ENCODE measurements around the gene CYB5A. TPM values are rescaled to one million over a fixed set of nuclear protein-coding genes. Genes with fewer than 3 reads are reported as not detected.

Gene CYB5A
- total and polyA plus RNA-seq, 9 of the 15 experiments (the other 6 are each of a cell fraction or from before 2014, with no cell fraction given): 11.9 to 22.6 (median 14.1) TPM

DNA sequence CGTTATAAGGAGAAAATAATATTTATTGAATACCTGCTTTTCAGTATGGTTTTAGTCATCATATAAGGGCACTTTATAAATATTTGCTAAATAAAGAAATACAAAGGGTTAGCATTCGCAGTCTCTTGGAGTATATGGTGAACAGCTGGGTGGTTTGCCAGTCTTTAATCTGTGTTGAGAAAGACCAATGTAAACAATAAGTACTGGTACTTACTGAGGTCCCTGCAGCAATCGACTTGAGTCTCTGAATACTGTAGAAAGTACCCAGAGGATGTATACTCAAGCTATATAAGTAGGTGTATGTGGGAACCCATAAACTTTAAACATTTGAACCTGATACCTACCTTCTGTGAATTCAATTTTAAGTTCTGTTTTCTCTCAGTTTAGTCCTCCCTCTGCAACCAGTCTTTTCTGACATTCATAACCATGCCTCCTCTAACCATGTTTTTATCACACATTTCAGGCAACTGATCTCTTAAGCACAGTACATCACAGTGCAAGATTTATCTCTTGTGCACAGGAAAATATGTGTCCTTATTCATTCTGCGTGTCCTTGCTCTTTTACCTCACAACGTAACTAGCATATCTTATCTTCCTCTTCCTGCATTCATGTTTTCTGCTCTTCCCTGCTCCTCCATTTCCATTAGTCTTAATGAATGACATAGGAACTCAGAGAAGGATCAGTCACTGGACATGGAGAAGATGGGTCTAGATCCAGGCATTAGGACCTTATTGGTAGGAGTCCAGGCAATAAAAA lies 45.6 kb upstream of the CYB5A start (continued):
- TF ChIP-seq GTF2F1 (IDR thresholded peaks at IDR 0.05; ENCODE audit: low read depth, low read length): no peak
- TF ChIP-seq MCM3 (IDR thresholded peaks at IDR 0.05): no peak
- TF ChIP-seq TRIM24 (IDR thresholded peaks at IDR 0.05): peak in 1 of 2 experiments; percentile 43; a peak in 1 of 4 replicates
- TF ChIP-seq, protein P1, sequence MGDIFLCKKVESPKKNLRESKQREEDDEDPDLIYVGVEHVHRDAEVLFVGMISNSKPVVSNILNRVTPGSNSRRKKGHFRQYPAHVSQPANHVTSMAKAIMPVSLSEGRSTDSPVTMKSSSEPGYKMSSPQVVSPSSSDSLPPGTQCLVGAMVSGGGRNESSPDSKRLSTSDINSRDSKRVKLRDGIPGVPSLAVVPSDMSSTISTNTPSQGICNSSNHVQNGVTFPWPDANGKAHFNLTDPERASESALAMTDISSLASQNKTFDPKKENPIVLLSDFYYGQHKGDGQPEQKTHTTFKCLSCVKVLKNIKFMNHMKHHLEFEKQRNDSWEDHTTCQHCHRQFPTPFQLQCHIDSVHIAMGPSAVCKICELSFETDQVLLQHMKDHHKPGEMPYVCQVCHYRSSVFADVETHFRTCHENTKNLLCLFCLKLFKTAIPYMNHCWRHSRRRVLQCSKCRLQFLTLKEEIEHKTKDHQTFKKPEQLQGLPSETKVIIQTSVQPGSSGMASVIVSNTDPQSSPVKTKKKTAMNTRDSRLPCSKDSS (IDR thresholded peaks at IDR 0.05; ENCODE audit: low read depth, partially characterized antibody): no peak
- TF ChIP-seq, protein P2, sequence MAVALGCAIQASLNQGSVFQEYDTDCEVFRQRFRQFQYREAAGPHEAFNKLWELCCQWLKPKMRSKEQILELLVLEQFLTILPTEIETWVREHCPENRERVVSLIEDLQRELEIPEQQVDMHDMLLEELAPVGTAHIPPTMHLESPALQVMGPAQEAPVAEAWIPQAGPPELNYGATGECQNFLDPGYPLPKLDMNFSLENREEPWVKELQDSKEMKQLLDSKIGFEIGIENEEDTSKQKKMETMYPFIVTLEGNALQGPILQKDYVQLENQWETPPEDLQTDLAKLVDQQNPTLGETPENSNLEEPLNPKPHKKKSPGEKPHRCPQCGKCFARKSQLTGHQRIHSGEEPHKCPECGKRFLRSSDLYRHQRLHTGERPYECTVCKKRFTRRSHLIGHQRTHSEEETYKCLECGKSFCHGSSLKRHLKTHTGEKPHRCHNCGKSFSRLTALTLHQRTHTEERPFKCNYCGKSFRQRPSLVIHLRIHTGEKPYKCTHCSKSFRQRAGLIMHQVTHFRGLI (CRISPR knock-in tag; IDR thresholded peaks at IDR 0.05): no peak
- TF ChIP-seq, protein P3, sequence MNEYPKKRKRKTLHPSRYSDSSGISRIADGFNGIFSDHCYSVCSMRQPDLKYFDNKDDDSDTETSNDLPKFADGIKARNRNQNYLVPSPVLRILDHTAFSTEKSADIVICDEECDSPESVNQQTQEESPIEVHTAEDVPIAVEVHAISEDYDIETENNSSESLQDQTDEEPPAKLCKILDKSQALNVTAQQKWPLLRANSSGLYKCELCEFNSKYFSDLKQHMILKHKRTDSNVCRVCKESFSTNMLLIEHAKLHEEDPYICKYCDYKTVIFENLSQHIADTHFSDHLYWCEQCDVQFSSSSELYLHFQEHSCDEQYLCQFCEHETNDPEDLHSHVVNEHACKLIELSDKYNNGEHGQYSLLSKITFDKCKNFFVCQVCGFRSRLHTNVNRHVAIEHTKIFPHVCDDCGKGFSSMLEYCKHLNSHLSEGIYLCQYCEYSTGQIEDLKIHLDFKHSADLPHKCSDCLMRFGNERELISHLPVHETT (CRISPR knock-in tag; conservative IDR thresholded peaks at IDR 0.05 in 1 of 2, IDR thresholded peaks at IDR 0.05 in 1 of 2): no peak
- no peak for TF ChIP-seq SMAD2 (IDR thresholded peaks at IDR 0.05; ENCODE audit: low read depth, low read length)
- no peak for TF ChIP-seq NR1H2 (CRISPR knock-in tag; IDR thresholded peaks at IDR 0.05)
- no peak for TF ChIP-seq MED1 (CRISPR knock-in tag; IDR thresholded peaks at IDR 0.05; ENCODE audit: borderline replicate concordance)
- TF ChIP-seq, protein P4, sequence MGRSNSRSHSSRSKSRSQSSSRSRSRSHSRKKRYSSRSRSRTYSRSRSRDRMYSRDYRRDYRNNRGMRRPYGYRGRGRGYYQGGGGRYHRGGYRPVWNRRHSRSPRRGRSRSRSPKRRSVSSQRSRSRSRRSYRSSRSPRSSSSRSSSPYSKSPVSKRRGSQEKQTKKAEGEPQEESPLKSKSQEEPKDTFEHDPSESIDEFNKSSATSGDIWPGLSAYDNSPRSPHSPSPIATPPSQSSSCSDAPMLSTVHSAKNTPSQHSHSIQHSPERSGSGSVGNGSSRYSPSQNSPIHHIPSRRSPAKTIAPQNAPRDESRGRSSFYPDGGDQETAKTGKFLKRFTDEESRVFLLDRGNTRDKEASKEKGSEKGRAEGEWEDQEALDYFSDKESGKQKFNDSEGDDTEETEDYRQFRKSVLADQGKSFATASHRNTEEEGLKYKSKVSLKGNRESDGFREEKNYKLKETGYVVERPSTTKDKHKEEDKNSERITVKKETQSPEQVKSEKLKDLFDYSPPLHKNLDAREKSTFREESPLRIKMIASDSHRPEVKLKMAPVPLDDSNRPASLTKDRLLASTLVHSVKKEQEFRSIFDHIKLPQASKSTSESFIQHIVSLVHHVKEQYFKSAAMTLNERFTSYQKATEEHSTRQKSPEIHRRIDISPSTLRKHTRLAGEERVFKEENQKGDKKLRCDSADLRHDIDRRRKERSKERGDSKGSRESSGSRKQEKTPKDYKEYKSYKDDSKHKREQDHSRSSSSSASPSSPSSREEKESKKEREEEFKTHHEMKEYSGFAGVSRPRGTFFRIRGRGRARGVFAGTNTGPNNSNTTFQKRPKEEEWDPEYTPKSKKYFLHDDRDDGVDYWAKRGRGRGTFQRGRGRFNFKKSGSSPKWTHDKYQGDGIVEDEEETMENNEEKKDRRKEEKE (IDR thresholded peaks at IDR 0.05; ENCODE audit: borderline replicate concordance in 1 of 2, control insufficient read depth in 1 of 2, low read depth in 2 of 2, low read length in 1 of 2): no peak
- TF ChIP-seq ZBTB7A (IDR thresholded peaks at IDR 0.05; ENCODE audit: borderline replicate concordance, control insufficient read depth, low read depth, low read length): no peak
- peak in 1 of 2 experiments; percentile 64; a peak in 2 of 4 replicates for TF ChIP-seq RCOR1 (IDR thresholded peaks at IDR 0.05; ENCODE audit: borderline replicate concordance in 1 of 2, low read depth in 2 of 2, low read length in 2 of 2)
- no peak for TF ChIP-seq WHSC1 (IDR thresholded peaks at IDR 0.05; ENCODE audit: low read length)
- TF ChIP-seq HDAC8 (tag; IDR thresholded peaks at IDR 0.05): no peak
- TF ChIP-seq NR2F6 (CRISPR knock-in tag; IDR thresholded peaks at IDR 0.05): no peak
- TF ChIP-seq SPI1 (IDR thresholded peaks at IDR 0.05; ENCODE audit: borderline replicate concordance, low read depth, low read length): no peak
- no peak for TF ChIP-seq MTA1 (IDR thresholded peaks at IDR 0.05; ENCODE audit: borderline replicate concordance)
- TF ChIP-seq, protein P5, sequence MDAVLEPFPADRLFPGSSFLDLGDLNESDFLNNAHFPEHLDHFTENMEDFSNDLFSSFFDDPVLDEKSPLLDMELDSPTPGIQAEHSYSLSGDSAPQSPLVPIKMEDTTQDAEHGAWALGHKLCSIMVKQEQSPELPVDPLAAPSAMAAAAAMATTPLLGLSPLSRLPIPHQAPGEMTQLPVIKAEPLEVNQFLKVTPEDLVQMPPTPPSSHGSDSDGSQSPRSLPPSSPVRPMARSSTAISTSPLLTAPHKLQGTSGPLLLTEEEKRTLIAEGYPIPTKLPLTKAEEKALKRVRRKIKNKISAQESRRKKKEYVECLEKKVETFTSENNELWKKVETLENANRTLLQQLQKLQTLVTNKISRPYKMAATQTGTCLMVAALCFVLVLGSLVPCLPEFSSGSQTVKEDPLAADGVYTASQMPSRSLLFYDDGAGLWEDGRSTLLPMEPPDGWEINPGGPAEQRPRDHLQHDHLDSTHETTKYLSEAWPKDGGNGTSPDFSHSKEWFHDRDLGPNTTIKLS (IDR thresholded peaks at IDR 0.05; ENCODE audit: borderline replicate concordance, low read depth): no peak
